ENCODE results near the gene MRPL12.

The MRPL12 gene

GRCh38 chr17:81686614-81687013, 16.6 kb upstream of the MRPL12 start:
- TF ChIP-seq EP300 (IDR thresholded peaks at IDR 0.05; ENCODE audit: borderline replicate concordance) (no peak), TCF12 (IDR thresholded peaks at IDR 0.05; ENCODE audit: low read depth) (no peak), CEBPB (IDR thresholded peaks at IDR 0.05) (no peak), CREB1 (IDR thresholded peaks at IDR 0.05; ENCODE audit: low read depth) (no peak), ZBTB7A (IDR thresholded peaks at IDR 0.05; ENCODE audit: low read depth) (no peak), YY1 (IDR thresholded peaks at IDR 0.05; ENCODE audit: low read depth) (no peak), TEAD4 (IDR thresholded peaks at IDR 0.05) (no peak), NFIC (IDR thresholded peaks at IDR 0.05) (no peak), RAD21 (IDR thresholded peaks at IDR 0.05; ENCODE audit: low read depth) (no peak)
- TF ChIP-seq, protein P1, sequence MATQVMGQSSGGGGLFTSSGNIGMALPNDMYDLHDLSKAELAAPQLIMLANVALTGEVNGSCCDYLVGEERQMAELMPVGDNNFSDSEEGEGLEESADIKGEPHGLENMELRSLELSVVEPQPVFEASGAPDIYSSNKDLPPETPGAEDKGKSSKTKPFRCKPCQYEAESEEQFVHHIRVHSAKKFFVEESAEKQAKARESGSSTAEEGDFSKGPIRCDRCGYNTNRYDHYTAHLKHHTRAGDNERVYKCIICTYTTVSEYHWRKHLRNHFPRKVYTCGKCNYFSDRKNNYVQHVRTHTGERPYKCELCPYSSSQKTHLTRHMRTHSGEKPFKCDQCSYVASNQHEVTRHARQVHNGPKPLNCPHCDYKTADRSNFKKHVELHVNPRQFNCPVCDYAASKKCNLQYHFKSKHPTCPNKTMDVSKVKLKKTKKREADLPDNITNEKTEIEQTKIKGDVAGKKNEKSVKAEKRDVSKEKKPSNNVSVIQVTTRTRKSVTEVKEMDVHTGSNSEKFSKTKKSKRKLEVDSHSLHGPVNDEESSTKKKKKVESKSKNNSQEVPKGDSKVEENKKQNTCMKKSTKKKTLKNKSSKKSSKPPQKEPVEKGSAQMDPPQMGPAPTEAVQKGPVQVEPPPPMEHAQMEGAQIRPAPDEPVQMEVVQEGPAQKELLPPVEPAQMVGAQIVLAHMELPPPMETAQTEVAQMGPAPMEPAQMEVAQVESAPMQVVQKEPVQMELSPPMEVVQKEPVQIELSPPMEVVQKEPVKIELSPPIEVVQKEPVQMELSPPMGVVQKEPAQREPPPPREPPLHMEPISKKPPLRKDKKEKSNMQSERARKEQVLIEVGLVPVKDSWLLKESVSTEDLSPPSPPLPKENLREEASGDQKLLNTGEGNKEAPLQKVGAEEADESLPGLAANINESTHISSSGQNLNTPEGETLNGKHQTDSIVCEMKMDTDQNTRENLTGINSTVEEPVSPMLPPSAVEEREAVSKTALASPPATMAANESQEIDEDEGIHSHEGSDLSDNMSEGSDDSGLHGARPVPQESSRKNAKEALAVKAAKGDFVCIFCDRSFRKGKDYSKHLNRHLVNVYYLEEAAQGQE (IDR thresholded peaks at IDR 0.05; ENCODE audit: low read depth): no peak
- TF ChIP-seq, protein P2, sequence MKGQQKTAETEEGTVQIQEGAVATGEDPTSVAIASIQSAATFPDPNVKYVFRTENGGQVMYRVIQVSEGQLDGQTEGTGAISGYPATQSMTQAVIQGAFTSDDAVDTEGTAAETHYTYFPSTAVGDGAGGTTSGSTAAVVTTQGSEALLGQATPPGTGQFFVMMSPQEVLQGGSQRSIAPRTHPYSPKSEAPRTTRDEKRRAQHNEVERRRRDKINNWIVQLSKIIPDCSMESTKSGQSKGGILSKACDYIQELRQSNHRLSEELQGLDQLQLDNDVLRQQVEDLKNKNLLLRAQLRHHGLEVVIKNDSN (IDR thresholded peaks at IDR 0.05): no peak

- TF ChIP-seq TAF1 (IDR thresholded peaks at IDR 0.05; ENCODE audit: low read depth): no peak
- TF ChIP-seq ZBTB7A (IDR thresholded peaks at IDR 0.05; ENCODE audit: low read depth): no peak
- TF ChIP-seq, protein P1 (IDR thresholded peaks at IDR 0.05; ENCODE audit: low read depth): no peak
- TF ChIP-seq EP300 (IDR thresholded peaks at IDR 0.05; ENCODE audit: borderline replicate concordance): no peak
- TF ChIP-seq, protein P2 (IDR thresholded peaks at IDR 0.05): no peak
- TF ChIP-seq YY1 (IDR thresholded peaks at IDR 0.05; ENCODE audit: low read depth): no peak
- TF ChIP-seq, protein P3, sequence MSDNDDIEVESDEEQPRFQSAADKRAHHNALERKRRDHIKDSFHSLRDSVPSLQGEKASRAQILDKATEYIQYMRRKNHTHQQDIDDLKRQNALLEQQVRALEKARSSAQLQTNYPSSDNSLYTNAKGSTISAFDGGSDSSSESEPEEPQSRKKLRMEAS (IDR thresholded peaks at IDR 0.05): no peak
- no peak for TF ChIP-seq TEAD4 (IDR thresholded peaks at IDR 0.05)
- TF ChIP-seq NFIC (IDR thresholded peaks at IDR 0.05): no peak
- no peak for TF ChIP-seq CREB1 (IDR thresholded peaks at IDR 0.05; ENCODE audit: low read depth)
- no peak for TF ChIP-seq TCF12 (IDR thresholded peaks at IDR 0.05; ENCODE audit: low read depth)
- no peak for TF ChIP-seq CEBPB (IDR thresholded peaks at IDR 0.05)
Measured at GRCh38 chr17:81687770-81688541, 15.2 kb upstream of the MRPL12 start.

DNA sequence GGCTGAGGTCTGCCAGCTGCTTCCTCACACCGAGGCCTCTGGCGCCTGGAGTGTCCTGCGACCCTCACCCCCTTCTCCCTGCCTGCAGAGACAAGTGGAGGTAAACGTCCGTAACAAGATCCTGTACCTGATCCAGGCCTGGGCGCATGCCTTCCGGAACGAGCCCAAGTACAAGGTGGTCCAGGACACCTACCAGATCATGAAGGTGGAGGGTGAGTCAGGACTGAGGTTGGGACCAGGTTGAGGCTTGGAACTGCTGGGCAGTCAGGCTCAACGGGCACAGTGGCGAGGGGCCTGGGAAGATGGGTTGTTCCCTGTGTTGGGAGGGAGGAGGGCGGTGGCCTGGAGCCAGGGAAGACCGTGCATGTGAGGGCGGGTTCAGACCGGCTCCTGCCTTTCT, 14.6 kb upstream of the MRPL12 start:
- TF ChIP-seq CEBPB (IDR thresholded peaks at IDR 0.05) (no peak), TAF1 (IDR thresholded peaks at IDR 0.05; ENCODE audit: low read depth) (no peak), EGR1 (IDR thresholded peaks at IDR 0.05) (no peak)

- TF ChIP-seq TCF12 (IDR thresholded peaks at IDR 0.05; ENCODE audit: low read depth) (no peak), YY1 (IDR thresholded peaks at IDR 0.05; ENCODE audit: low read depth) (no peak), EP300 (IDR thresholded peaks at IDR 0.05; ENCODE audit: borderline replicate concordance) (no peak), TAF1 (IDR thresholded peaks at IDR 0.05; ENCODE audit: low read depth) (no peak), RAD21 (IDR thresholded peaks at IDR 0.05; ENCODE audit: low read depth) (no peak), CREB1 (IDR thresholded peaks at IDR 0.05; ENCODE audit: low read depth) (no peak), FOXM1 (IDR thresholded peaks at IDR 0.05; ENCODE audit: borderline replicate concordance, low read depth) (no peak), EGR1 (IDR thresholded peaks at IDR 0.05) (no peak), NFIC (IDR thresholded peaks at IDR 0.05) (no peak), TEAD4 (IDR thresholded peaks at IDR 0.05) (no peak), ZBTB7A (IDR thresholded peaks at IDR 0.05; ENCODE audit: low read depth) (no peak), CEBPB (IDR thresholded peaks at IDR 0.05) (no peak)
- TF ChIP-seq, protein P3 (IDR thresholded peaks at IDR 0.05): no peak
- TF ChIP-seq, protein P1 (IDR thresholded peaks at IDR 0.05; ENCODE audit: low read depth): no peak
- TF ChIP-seq, protein P2 (IDR thresholded peaks at IDR 0.05): no peak
Measured at GRCh38 chr17:81690066-81690465, 13.1 kb upstream of the MRPL12 start.
